ENCODE data around the gene BCHE. TPM values are rescaled to one million over a fixed set of nuclear protein-coding genes. Genes with fewer than 3 reads are reported as not detected.
A peak's percentile ranks its signal among the peaks of the same experiment; 100 is the strongest.

BCHE gene
- total RNA-seq, 1 experiment from 2014 or later: 1.3 TPM

GRCh38 chr3:165820671-165821123 lies 16.5 kb downstream of the BCHE start:
- TF ChIP-seq CTCF (IDR thresholded peaks at IDR 0.05; ENCODE audit: unreplicated experiment): no peak
- H3K27ac Mint-ChIP-seq (ENCODE audit: unreplicated experiment): peak overlapping the region; percentile 57
- no peaks in the 10 kb centered on the region for H3K9me3 Mint-ChIP-seq (ENCODE audit: low read depth, unreplicated experiment)
- CTCF ChIA-PET: no interaction called here
- H3K4me3 Mint-ChIP-seq (ENCODE audit: low read depth, unreplicated experiment): no peak overlapping the region
- no peak for DNase-seq
- no TSS peak for BruUV-seq (replicated peaks)
- H3K4me1 Mint-ChIP-seq (ENCODE audit: low read depth, unreplicated experiment): peaks cover 9% of the 10 kb centered on the region
- H3K36me3 Mint-ChIP-seq (ENCODE audit: insufficient read depth, unreplicated experiment): no peaks in the 10 kb centered on the region
- intact Hi-C loops (cut with micrococcal nuclease; ENCODE audit: unreplicated experiment): no loop called here
- H3K27me3 Mint-ChIP-seq (ENCODE audit: unreplicated experiment): no peaks in the 10 kb centered on the region

GRCh38 chr3:165817160-165817709 lies 20.0 kb downstream of the BCHE start:
- no peak for TF ChIP-seq CTCF (IDR thresholded peaks at IDR 0.05; ENCODE audit: unreplicated experiment)
- CTCF ChIA-PET: no interaction called here
- intact Hi-C loops (cut with micrococcal nuclease; ENCODE audit: unreplicated experiment): no loop called here
- no peak overlapping the region for H3K27ac Mint-ChIP-seq (ENCODE audit: unreplicated experiment)
- H3K9me3 Mint-ChIP-seq (ENCODE audit: low read depth, unreplicated experiment): no peaks in the 10 kb centered on the region
- H3K4me1 Mint-ChIP-seq (ENCODE audit: low read depth, unreplicated experiment): peaks cover 9% of the 10 kb centered on the region
- no peak for DNase-seq
- no peak overlapping the region for H3K4me3 Mint-ChIP-seq (ENCODE audit: low read depth, unreplicated experiment)
- H3K27me3 Mint-ChIP-seq (ENCODE audit: unreplicated experiment): no peaks in the 10 kb centered on the region
- no TSS peak for BruUV-seq (replicated peaks)
- no peaks in the 10 kb centered on the region for H3K36me3 Mint-ChIP-seq (ENCODE audit: insufficient read depth, unreplicated experiment)

GRCh38 chr3:165816209-165816608 lies 21.0 kb downstream of the BCHE start:
- H3K27ac Mint-ChIP-seq (ENCODE audit: unreplicated experiment): no peak overlapping the region
- intact Hi-C loops (cut with micrococcal nuclease; ENCODE audit: unreplicated experiment): no loop called here
- CTCF ChIA-PET: no interaction called here
- H3K4me3 Mint-ChIP-seq (ENCODE audit: low read depth, unreplicated experiment): no peak overlapping the region
- DNase-seq: no peak
- no peaks in the 10 kb centered on the region for H3K27me3 Mint-ChIP-seq (ENCODE audit: unreplicated experiment)
- no peaks in the 10 kb centered on the region for H3K36me3 Mint-ChIP-seq (ENCODE audit: insufficient read depth, unreplicated experiment)
- H3K9me3 Mint-ChIP-seq (ENCODE audit: low read depth, unreplicated experiment): no peaks in the 10 kb centered on the region
- H3K4me1 Mint-ChIP-seq (ENCODE audit: low read depth, unreplicated experiment): peaks cover 9% of the 10 kb centered on the region
- no peak for TF ChIP-seq CTCF (IDR thresholded peaks at IDR 0.05; ENCODE audit: unreplicated experiment)
- BruUV-seq (replicated peaks): no TSS peak

GRCh38 chr3:165815682-165816081 lies 21.5 kb downstream of the BCHE start:
- intact Hi-C loops (cut with micrococcal nuclease; ENCODE audit: unreplicated experiment): no loop called here
- no peak overlapping the region for H3K4me3 Mint-ChIP-seq (ENCODE audit: low read depth, unreplicated experiment)
- H3K4me1 Mint-ChIP-seq (ENCODE audit: low read depth, unreplicated experiment): peaks cover 9% of the 10 kb centered on the region
- DNase-seq: no peak
- CTCF ChIA-PET: interaction anchor here (1.1 to 1.4 kb wide), 2 partner anchors 10 to 11 kb away, joined by 3 read pairs; no protein-coding TSS in a partner anchor
- no TSS peak for BruUV-seq (replicated peaks)
- no peaks in the 10 kb centered on the region for H3K27me3 Mint-ChIP-seq (ENCODE audit: unreplicated experiment)
- no peak overlapping the region for H3K27ac Mint-ChIP-seq (ENCODE audit: unreplicated experiment)
- no peak for TF ChIP-seq CTCF (IDR thresholded peaks at IDR 0.05; ENCODE audit: unreplicated experiment)
- no peaks in the 10 kb centered on the region for H3K36me3 Mint-ChIP-seq (ENCODE audit: insufficient read depth, unreplicated experiment)
- H3K9me3 Mint-ChIP-seq (ENCODE audit: low read depth, unreplicated experiment): no peaks in the 10 kb centered on the region

Data from Calu3 (cell line).